Measurements from ENCODE around the gene CDC42EP4.

CDC42EP4 gene, protein sequence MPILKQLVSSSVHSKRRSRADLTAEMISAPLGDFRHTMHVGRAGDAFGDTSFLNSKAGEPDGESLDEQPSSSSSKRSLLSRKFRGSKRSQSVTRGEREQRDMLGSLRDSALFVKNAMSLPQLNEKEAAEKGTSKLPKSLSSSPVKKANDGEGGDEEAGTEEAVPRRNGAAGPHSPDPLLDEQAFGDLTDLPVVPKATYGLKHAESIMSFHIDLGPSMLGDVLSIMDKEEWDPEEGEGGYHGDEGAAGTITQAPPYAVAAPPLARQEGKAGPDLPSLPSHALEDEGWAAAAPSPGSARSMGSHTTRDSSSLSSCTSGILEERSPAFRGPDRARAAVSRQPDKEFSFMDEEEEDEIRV

DNA sequence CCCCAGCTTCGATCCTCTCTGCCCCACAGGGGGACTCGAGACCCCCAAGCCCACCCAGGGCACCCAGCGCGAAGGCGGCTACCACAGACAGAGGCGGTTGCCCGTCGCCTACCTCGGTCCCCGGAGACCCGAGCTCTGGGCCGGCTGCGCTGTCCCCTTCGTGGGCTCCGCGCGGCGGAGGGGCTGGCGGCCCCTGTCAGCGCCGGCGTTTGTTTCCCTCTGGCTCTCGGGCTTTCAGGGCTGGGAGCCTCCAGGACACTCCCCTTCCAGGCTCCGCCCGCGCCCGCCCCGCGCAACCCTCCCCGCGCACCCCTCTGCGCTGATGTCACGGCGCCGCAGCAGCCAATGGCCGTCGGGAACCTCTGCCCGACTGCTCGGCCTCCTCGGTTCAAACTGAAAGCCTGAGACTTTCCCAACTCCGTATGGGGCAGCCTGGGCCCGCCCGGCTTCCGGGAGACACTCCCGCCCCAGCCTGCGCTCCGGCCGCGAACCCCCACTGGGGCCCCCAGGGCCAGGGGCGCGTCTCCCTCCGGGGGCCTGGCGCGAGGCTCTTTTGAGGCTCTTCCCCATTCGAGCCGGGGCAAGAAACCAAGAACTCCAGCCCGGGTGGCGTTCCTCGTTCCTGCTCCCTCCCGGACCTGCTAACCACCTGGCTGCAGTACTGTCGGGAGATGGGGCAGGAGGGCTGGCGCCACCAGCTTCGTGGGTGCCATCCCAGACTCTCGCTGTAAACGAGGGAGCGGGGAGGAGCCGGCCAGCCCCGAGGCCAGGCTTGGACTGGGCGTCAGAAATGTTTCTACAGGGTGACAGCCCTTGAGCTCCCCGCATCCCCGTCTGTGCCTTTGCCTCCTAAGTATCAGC, at the start of gene CDC42EP4:
CDC42EP4 (minus strand) TSS at position 221 of the 861 bp plus-strand sequence. CDS start 25,501 bp downstream, outside the sequence.
- DNase-seq (ENCODE audit: low spot score): peak; percentile 92

DNA sequence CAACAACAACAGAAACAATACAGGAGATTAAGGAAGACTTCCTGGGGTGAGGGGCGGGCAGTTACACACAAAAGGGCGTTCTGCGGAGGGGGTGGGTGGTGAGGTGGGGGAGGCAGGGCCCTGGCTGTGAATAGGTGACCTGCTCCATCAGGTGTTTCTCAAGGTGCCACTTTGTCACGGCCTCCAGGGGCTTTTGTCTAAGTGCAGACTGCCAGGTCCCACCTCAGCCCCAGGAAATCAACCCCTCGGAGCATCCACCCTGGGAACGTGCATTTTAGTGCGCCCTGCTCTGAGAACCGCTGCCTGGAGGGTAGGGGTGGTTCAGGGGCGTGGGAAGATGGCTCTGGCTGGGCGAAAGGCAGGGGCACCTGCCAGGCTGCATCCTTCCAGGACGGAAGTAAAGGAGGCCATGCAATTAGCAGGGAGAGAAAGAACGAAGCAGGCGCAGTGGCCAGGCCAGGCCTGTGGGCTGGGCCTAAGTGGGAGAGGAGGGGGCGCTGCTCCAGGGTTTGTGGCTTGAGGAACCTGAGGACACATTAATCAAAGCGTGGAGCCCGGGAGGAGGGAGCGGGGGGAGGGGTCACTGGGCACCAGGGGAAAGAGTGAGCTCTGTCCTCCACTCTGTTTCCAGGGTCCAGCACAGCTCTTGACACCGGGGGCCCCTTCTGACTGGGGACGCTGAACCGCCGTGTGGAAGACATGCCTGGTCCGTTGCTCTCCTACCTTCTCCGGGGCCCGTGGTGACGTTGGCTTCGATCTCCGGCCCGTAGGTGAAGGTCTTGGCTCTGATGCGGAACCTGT, 49.4 kb upstream of the CDC42EP4 start:
- DNase-seq (ENCODE audit: low spot score): no peak

DNA sequence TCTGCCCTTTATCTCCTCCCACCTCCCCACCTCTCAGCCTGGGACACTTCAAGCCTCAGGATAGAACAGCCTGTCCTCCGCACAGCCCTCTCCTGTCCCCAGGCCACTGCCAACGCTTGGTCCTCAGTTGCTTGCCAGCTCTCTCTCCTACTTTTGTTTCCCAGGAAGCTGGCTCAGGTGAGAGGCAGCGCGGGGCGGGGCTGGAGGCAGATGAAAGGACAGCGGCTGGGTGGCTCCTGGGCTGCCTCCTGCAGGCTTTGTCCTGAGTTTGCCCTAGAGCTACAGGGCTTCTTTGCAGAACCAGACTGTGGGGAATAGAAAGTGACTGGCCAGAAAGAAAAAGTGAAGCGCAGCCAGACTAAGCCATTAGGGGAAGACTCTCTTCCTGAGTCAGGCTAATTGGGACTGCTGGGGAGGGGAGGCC, 48.2 kb upstream of the CDC42EP4 start:
- DNase-seq (ENCODE audit: low spot score): no peak

DNA sequence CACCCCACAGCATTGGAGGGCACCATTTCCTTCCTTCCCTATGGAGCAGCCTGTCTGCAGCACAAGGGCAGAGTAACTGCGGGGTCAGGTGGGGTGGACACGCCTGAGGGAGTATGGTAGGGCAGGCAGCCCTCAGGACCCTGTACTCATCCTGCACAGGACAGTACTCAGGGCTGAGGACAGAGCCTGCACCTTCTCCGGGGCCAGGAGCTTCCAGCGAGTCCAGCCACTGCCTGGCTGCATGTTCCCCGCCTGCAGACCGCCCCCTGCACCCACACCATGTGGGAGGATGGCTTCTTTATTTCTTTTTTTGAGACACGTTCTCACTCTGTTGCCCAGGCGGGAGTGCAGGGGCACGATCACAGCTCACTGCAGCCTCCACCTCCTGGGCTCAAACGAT, 47.6 kb upstream of the CDC42EP4 start:
- DNase-seq (ENCODE audit: low spot score): no peak

DNA sequence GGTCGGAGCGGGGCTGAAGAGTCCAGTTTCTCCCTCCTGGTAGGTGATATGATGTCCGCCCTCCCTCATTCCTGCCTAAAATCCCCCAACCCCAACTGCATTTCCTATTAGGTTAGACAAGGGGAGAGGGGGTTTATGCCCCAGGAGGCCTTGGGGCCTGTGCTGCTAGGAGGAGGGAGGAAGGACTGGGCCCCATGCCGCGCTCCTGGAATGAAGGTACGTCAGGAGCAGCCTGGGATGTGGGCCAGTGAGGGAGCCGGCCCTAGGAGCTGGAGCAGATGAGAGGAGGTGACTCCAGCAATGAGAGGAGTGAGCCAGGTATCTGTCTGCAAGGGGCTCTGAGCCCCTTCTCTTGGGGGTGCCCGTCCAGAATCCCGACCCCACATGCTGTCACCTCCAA, 46.9 kb upstream of the CDC42EP4 start:
- no peak for DNase-seq (ENCODE audit: low spot score)

DNA sequence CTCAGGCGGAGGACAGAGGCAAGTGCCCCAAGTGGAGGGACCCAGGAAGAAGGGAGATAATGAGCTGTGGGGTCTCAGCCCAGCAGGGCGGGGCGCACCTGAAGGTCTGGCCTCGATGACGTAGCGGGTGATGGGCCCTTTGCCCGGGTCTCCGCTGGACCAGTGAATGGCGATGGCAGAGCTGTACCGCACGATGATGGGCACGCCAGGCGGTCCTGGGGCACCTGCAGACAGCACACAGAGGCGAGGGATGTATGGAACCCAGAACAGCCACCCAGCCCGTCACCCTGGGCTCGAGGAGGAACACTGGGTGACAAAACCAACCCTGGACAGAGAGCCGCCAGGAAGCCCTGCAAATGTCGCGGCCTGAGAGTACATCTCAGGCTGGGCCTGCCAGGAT, 46.2 kb upstream of the CDC42EP4 start:
- DNase-seq (ENCODE audit: low spot score): no peak

DNA sequence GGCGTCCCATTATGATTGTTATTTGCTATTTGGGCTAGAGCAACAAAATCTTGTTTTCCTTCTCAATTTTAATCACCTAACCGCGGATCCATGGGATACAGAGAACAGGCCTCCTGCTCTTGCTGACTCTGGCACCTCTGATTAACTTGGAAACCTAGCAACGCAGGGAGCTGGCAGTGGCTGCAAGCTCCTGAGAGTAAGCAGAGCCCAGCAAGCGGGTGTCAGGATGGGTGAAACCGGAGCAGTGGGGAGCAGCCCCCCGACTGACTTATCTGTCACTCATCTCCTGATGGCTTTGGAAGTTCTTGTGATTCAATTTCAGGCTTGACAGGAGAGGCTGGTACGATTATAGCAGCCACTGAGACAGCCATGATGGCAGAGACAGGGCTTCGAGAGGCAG, 45.5 kb upstream of the CDC42EP4 start:
- DNase-seq (ENCODE audit: low spot score): peak; percentile 83

DNA sequence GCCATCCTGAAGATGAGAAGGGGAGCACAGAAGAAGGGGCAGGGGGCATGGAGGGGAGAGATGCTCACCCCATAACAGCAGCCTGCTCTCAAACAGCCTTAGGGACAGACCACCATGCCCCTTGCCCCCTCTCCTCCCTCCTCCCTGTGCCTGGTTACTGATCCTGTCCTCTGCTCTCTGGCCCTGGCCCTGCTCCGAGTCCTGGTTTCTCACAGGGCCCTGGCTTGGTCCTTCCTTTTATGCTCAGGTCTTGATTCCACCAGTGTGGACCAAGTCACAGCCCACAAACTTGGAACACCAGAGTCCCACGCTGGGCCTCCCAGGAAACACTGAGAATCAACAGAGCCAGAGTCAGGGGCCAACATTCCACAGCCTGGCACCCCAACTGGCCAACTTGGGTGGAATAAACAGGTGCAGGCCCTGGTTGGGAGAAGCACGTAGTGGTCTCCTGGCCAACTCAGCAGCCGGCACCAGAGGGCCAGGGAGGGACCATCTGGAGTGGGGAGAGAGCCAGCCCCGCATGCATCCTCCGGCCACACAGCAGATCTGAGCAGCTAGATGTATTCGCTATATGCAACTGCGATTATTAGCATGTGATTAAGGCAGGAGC, 44.9 kb upstream of the CDC42EP4 start:
- DNase-seq (ENCODE audit: low spot score): peak; percentile 81

DNA sequence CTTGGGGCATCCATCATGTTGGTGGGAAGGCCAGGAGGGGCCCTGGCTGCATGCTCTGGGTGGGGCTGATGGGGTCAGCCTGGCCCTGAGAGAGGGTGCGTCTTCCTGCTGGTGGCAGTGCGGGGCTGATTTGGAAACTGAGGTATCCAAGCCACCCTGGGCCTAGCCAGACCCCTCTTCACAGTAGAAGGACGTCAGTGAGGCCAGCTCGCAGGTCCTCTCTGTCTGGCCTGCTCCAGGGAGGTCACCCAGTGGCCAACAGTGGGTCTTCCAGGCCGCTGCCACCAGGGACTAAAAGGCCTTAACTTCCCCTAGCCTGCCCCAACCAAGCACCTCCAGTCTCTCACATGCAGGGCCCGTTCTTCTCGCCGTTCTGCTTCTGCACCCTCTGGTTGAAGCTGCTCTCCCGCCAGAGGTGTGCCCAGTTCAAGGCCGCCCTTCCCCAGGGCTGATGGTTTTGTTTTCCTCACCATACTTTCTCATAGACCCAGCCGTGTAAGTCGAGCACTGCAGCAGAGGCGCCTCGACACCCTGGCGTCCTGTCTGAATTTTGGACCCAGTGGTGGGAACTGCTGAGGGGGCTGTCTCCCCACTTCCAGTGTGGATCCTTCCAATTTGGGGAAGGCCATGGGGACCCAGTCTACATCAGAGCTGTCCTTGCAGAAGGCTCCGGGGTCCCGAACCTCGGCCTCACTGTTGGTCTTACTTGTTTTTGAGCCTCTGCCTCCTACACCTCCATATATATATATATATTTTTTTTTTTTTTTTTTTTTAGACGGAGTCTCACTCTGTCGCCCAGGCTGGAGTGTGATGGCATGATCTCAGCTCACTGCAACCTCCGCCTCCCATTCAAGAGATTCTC, 42.9 kb upstream of the CDC42EP4 start:
- DNase-seq (ENCODE audit: low spot score): no peak

DNA sequence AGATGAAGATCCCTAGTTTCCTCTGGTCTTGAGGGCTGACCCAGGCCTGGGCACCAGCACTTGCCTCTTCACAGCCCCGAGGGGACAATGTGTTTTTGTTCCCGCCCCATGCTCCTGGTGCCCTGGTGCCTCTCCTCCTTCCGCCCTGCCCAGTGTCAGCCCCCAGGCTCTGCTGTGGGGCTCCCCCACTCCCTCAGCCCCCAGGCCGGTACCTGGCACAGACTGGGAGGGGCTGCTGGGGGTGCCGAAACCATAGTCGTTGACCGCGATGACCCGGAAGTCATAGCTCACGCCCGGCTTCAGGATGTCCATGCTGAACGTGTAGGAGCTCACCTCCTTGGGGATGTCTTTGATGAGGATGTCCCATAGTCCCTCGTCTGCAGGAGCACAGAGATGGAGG, 40.5 kb upstream of the CDC42EP4 start:
- no peak for DNase-seq (ENCODE audit: low spot score)

DNA sequence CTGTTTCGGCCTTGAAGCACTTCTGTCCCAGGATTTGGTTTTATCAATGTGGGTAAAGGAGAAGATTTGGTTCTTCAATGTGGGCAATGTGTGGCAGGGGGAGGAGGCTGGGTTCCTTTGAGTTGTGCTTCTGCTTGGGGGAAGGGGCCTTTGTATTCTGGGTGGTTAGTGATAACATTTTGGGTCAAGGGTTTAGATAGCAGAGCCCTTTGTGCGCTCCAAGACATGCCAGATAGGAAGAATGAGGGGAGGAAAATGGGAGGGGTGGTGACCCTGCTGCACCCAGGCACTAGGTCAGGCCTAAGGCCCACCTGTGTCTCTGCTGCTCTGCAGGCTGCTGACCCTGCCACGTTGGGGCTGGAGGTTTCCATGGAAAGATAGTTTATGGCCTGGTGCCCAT, 40.0 kb upstream of the CDC42EP4 start:
- no peak for DNase-seq (ENCODE audit: low spot score)

DNA sequence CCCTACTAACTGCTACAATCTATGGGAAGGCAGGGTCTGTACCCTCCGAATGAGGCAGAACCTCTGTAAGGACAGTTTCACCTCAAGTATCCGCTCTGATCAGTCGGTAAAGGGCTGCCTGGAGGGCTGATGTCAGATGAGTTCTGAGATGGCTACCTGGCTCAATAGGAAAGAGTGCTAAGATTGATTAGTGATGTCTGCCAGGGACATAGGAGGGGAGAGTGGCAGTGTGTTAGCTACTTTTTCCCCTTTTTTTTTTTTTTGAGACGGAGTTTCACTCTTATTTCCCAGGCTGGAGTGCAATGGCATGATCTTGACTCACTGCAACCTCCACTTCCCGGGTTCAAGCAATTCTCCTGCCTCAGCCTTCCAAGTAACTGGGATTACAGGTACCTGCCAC, 39.1 kb upstream of the CDC42EP4 start:
- DNase-seq (ENCODE audit: low spot score): no peak

DNA sequence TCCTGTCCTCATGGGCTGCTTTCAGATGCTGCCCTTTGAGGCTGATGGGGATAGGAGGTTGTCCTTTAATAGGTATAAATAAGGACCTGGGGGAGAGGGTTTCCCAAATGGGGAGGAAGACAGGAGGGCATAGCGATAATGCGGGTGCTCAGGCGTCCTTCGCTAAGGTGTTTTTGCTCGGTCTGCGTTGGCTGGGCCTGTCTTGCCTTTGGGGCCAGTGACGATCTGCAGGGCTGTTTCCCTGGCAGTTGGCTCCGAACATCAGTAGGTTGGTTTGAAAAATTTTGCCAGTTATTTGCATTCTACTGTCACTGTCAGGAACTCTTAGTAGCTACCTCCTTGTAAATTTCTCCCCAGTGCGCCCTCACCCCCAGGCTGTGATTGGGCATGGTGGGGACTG, 37.8 kb upstream of the CDC42EP4 start:
- DNase-seq (ENCODE audit: low spot score): no peak

DNA sequence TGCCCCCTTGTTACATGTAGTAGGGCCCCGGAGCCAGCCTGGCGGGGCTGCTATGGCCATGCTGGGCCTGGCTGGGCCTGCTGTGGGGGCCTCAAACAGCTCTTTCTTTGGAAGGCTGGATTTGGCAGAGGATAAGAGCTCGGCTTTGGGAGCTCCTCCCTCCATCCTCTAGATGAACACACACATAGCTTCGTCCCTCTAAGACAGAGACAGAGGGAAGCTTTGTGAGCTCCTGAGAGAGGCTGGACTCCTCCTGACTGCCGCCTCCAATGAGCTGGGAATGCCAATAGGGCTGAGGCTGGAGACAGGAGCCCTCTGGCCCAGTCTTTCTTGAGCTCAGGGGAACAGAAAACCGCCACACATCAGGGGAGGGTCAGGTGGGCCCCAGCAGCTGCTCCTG, 37.3 kb upstream of the CDC42EP4 start:
- peak; percentile 43 for DNase-seq (ENCODE audit: low spot score)

DNA sequence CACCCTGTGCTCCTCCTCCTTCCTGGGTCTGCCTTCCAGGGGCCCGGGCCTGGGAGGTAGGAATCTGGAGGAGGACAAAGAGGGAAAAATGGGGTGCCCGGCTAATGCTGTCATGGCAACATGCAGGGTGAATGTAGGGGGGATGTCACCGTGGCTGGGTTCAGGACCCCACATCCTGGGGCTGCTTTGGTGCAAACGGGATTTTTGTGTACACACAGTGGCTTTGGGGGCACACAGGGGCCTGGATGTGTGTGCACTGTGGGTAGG, 37.0 kb upstream of the CDC42EP4 start:
- DNase-seq (ENCODE audit: low spot score): no peak

DNA sequence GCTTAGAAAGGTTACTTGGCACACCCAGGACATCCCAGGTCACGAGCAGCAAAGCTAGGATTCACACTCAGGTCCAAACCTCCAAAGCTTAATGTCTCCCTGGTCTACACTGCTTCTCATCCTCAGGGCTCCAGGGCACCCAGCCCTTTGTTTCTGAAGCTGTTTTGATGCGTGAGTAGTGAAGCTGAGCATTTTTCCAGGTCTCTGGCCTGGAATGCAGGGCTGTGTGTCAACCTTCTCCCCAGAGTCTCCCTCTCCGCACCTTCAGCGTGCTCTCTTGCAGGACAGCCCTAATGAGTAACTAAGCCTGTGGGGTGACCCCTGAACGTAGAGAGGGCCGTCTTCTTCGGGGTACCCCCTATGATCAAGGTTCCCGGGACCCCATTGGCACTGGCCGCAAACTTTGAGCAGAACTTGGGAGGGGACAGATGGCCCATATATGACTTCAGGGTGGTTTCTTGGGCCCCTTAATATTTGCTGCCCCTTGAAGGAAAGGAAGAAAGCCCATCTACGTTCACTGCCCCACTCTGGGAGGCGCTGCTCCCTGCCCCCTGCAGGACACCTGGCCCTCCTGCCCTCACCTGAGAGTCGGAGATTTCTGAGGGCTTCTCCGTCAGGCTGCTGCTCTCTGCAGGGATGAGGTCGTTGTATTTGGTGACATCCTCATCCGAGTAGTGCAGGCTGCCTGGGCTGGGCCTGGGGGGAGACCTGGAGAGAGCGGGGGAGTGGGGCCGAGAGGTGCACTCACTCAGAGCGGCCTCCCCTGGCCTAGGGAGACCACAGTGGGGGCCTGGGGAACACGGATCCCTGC, 36.4 kb upstream of the CDC42EP4 start:
- DNase-seq (ENCODE audit: low spot score): no peak

DNA sequence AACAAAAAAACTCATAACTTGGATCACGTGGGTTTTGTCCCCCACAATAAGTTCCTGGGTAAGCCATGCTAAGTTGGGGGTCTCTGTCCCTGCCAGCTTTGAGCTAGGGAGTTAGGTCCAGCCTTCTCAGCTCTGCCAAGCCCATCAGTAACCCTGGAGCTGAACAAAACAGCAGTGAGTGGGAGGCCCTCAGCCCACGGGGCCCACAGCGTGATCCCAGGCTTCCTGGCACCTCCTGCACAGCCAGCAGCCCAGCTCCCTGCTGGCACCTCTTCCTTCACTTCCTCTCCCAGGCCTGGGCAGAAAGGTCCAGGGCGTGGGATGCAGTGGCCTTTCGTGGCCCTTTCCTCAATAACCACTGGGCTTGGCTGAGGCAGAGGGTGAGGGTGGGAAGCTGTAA, 35.5 kb upstream of the CDC42EP4 start:
- DNase-seq (ENCODE audit: low spot score): no peak

DNA sequence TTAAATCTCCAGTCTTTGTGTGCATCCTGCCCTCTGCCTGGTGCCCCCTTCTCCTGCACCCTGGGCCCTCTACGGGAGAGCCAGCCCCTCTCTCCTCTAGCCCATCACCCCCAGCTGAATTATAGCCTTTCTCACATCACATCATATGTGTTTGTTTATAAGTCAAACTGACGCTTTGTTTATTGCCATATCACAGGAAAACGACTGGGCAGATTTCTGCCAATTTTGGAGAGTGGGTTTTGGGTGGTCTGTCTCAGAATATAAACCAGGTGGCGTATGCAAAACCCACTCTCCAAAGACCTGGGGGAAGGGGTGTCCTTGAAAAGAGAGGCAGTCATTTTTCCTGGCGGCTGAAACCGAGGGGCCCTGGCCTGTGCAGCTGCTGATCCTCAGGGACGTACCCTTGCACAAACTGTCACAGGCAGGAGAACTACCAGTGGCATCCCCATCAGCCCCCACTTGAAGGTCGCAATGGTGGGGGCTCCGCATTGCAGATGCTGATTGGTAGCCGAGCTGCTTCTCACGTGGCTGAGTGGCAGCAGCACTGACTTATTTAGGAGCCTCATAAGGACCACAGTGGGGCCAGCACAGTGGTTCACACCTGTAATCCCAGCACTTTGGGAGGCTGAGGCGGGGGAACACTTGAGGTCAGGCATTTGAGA, 34.8 kb upstream of the CDC42EP4 start:
- DNase-seq (ENCODE audit: low spot score): no peak

DNA sequence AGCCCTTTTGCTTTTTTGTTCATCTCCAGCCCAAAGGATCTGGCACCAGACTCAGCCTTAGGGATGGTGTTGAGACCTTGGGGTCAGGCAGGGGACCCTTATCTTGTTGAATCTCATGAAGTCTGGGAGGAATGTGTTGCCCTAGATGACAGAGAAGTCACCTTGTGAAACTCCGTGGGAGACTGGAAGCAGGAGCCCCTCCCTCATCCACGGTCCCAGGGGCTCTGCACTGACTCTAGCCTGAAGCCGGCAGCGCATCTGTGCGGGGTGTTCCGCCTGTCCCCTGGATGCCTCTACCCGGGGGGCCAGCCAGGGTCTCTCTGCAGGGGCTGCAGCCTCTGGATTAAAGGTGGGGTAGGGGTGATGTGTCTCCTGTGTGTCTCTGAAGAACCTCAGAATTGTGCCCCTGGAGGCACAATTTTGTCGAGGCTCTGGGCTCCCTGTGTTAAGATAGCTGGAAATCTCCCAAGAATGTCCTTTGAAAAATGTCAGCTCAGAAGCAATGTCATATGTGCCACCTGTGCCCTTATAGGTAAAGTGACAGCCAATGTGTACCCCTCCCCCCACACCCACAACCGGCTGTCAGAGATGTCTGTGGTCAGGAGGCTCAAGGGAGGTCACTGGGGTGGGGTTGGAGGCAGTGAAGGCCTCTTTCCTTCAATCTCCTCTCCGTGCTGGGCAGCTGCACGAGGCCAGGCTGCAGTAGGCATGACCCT, 32.1 kb upstream of the CDC42EP4 start:
- DNase-seq (ENCODE audit: low spot score): no peak
